SH-SY5Y (cell line): Measurements from ENCODE around the gene PPWD1.

Experiments
- GATA2 ChIP-seq: IDR thresholded peaks from 2 replicates; pipeline ENCODE4 v1.6.1; 2011; ENCODE audit warnings: mild to moderate bottlenecking, low read depth, low read length
- GATA3 ChIP-seq: IDR thresholded peaks from 2 replicates; pipeline ENCODE4 v1.6.1; 2011; ENCODE audit warnings: low read depth, mild to moderate bottlenecking, low read length, moderate library complexity

DNA sequence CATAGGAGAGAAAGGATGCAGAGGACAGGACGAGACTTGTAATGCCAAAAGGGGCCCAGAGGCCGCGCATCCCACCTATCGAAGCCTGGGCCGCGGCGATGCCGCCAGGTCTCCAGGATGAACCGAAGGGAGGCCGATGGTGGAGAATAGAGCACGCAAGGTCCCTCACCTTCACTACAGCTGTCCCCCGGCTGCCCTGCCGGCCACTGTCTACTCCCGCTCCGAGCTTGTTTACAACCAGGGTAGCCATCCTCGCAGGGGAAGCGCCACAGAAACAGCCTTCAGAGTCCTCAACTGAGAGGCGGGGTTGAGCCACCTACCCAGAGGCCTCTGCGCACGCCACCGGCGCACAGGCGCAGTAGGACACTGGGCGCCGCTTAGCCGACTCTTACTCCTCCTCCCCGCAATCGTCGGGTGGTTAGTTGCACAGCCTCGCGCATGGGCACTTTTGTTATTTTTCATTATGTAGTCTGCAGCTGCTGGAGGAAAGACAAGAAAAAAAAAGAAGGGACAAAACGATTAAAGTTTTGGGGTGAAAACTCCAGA, 61.0 kb downstream of the PPWD1 start, which contains the start of gene TRIM23:
- TF ChIP-seq GATA2 (no peak), GATA3 (no peak)
